ENCODE results near the gene MICA.

DNA sequence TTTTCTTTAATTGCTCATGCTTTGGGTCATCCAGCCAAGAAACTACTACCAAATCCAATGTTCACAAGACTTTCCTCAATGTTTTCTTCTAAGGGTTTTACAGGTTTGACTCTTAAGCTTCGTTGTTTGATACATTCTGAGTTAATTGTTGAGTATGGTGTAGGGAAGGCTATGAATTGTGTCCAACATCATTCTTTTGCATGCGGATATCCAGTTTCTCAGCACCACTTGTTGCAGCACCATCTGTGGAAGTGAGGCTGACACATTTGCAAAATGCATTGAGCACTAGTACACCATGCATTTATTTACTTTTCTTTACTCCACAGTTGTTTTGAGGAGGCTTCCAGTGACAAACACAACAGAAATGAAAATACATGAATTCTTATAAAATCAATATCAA lies 17.2 kb downstream of the MICA start:
- TF ChIP-seq SP1 (IDR thresholded peaks at IDR 0.05) (no peak), ELF4 (IDR thresholded peaks at IDR 0.05) (no peak), BHLHE40 (IDR thresholded peaks at IDR 0.05; ENCODE audit: borderline replicate concordance) (no peak), TARDBP (IDR thresholded peaks at IDR 0.05) (no peak), NFRKB (IDR thresholded peaks at IDR 0.05) (no peak), FOXK2 (IDR thresholded peaks at IDR 0.05) (no peak), SUZ12 (IDR thresholded peaks at IDR 0.05) (no peak), FOXA1 (IDR thresholded peaks at IDR 0.05) (no peak), FOXM1 (IDR thresholded peaks at IDR 0.05; ENCODE audit: borderline replicate concordance) (no peak), ARNT (IDR thresholded peaks at IDR 0.05) (no peak), L3MBTL2 (conservative IDR thresholded peaks at IDR 0.05) (no peak), CTBP1 (IDR thresholded peaks at IDR 0.05; ENCODE audit: borderline replicate concordance) (no peak)
- TF ChIP-seq, protein P1, sequence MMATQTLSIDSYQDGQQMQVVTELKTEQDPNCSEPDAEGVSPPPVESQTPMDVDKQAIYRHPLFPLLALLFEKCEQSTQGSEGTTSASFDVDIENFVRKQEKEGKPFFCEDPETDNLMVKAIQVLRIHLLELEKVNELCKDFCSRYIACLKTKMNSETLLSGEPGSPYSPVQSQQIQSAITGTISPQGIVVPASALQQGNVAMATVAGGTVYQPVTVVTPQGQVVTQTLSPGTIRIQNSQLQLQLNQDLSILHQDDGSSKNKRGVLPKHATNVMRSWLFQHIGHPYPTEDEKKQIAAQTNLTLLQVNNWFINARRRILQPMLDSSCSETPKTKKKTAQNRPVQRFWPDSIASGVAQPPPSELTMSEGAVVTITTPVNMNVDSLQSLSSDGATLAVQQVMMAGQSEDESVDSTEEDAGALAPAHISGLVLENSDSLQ (IDR thresholded peaks at IDR 0.05) = no peak

All from HEK293T (cell line).